Mesothelial cell of epicardium (in vitro differentiated cells): Measurements from ENCODE around the gene TM7SF2. TPM values are rescaled to one million over a fixed set of nuclear protein-coding genes. Genes with fewer than 3 reads are reported as not detected.

Source experiments
- DNase-seq, 2 experiments: peaks; one replicate each; pipeline ENCODE4 v3.0.0; 2021; ENCODE audit warnings: low spot score in 2 of 2; ENCODE audit not compliant: unreplicated experiment in 2 of 2
- H3K27ac Mint-ChIP-seq: 2 replicates; pipeline ENCODE4 v1.8.0; 2021; ENCODE audit warnings: mixed read lengths
- H3K27me3 Mint-ChIP-seq: 2 replicates; pipeline ENCODE4 v1.8.0; 2021; ENCODE audit warnings: low read depth, mixed read lengths
- H3K36me3 Mint-ChIP-seq: 2 replicates; pipeline ENCODE4 v1.8.0; 2021; ENCODE audit warnings: mixed read lengths
- H3K4me1 Mint-ChIP-seq: 2 replicates; pipeline ENCODE4 v1.8.0; 2021; ENCODE audit warnings: mixed read lengths
- H3K4me3 Mint-ChIP-seq: 2 replicates; pipeline ENCODE4 v1.8.0; 2021; ENCODE audit warnings: mild to moderate bottlenecking, moderate library complexity, mixed read lengths
- H3K9me3 Mint-ChIP-seq: 2 replicates; pipeline ENCODE4 v1.8.0; 2021; ENCODE audit warnings: mixed read lengths
- total RNA-seq: library from RNA; stranded (reverse); gene quantifications from 3 replicates; pipeline ENCODE4 v1.2.1, GENCODE V29; 2021
- TF ChIP-seq, protein P1 (sequence below): fragments of 200-600 bp; sonication (generic); IDR thresholded peaks from one replicate; pipeline ENCODE4 v1.5.0; 2021; ENCODE audit warnings: antibody characterized with exemption; ENCODE audit not compliant: unreplicated experiment

Gene TM7SF2
- total RNA-seq, 1 donor from 2014 or later = 74.2 TPM

- TF ChIP-seq, protein P1, sequence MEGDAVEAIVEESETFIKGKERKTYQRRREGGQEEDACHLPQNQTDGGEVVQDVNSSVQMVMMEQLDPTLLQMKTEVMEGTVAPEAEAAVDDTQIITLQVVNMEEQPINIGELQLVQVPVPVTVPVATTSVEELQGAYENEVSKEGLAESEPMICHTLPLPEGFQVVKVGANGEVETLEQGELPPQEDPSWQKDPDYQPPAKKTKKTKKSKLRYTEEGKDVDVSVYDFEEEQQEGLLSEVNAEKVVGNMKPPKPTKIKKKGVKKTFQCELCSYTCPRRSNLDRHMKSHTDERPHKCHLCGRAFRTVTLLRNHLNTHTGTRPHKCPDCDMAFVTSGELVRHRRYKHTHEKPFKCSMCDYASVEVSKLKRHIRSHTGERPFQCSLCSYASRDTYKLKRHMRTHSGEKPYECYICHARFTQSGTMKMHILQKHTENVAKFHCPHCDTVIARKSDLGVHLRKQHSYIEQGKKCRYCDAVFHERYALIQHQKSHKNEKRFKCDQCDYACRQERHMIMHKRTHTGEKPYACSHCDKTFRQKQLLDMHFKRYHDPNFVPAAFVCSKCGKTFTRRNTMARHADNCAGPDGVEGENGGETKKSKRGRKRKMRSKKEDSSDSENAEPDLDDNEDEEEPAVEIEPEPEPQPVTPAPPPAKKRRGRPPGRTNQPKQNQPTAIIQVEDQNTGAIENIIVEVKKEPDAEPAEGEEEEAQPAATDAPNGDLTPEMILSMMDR = no peak
- peak overlapping the region; percentile 6 for H3K4me3 Mint-ChIP-seq
- no peaks in the 10 kb centered on the region for H3K27me3 Mint-ChIP-seq
These were observed 20.2 kb downstream of the TM7SF2 start for GRCh38 chr11:65131895-65132237.

DNA sequence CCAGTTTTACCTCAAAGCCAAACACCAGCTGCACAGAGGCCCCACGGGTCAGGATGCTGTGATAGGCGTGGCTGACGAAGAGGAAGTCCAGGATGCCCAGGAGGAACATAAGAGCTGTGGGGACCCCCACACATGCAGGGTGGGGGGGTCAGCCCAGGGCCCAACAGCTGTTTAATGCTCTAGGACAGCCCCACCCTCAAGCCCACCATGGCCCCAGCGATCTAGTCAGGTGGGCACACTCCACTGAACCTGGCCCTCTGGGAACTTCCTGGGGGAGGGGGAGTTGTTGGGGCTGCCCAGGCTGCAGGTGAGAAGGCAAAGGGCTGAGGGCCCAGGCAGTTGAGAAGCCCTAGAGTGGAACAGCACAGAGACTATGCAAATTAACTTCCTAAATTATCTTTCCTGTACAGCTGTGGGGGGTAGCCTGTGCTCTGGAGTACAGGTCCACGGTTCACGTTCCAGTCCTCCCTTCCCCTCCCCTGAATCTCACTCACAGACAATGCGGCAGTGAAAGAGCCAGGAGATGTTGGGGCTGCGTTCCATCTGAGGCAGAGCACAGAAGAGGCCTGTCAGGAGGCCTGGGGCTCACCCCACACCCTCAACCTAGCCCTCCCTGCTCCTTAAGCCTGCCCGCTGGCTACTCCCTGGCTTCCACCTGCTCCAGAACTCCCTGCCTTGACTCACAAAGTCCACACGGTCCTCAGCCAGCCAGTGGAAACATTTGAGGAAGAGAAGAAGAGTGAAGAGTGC, 20.7 kb downstream of the TM7SF2 start:
- Mint-ChIP-seq H3K9me3 (no peaks in the 10 kb centered on the region), H3K36me3 (peaks cover 3% of the 10 kb centered on the region), H3K4me1 (peaks cover 30% of the 10 kb centered on the region), H3K27ac (peak overlapping the region; percentile 100), H3K4me3 (peak overlapping the region; percentile 99), H3K27me3 (no peaks in the 10 kb centered on the region)
- TF ChIP-seq, protein P1 = no peak
- no peak for DNase-seq

More at GRCh38 chr11:65131895-65132237, 20.2 kb downstream of the TM7SF2 start:
- Mint-ChIP-seq H3K4me1 (peaks cover 30% of the 10 kb centered on the region), H3K27ac (no peak overlapping the region), H3K36me3 (peaks cover 6% of the 10 kb centered on the region), H3K9me3 (no peaks in the 10 kb centered on the region)
- DNase-seq = no peak

DNA sequence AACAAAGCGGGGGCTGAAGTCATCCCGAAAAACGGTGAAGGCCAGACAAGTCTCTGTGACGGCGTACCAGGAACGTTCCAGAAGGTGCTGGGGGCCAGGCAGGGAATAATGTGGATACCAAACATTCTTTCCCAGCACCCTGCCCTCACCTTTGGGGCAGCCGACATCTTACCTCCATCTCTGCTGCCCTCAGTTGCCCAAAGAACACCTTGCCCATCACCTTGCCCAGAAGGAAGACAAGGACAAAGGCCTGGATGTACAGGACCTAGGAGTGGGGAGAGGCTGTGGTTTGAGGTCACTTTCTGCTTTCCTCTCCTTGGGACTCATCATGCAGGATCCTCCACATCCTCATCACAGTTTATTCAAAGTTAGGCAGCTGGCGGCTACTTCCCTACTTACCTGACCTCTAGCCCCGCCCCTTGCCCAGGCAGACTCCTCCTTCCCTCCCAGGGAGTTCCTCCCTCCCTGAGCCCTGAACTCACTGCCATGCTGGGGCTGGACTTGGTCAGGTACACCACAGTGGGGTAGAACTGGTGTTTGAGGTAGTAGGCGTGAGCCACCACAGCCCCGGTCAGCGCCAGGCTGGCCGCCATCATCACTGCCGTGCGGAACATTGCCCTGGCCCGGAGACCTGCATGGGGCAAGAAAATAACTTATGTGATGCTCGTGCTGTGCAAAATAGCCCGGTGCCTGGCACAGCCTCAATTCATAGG, 21.5 kb downstream of the TM7SF2 start:
- no peak for DNase-seq

GRCh38 chr11:65133724-65134123, 22.1 kb downstream of the TM7SF2 start:
- peak overlapping the region; percentile 100 for H3K27ac Mint-ChIP-seq
- TF ChIP-seq, protein P1 = no peak
- H3K4me1 Mint-ChIP-seq = peaks cover 30% of the 10 kb centered on the region
- no peaks in the 10 kb centered on the region for H3K9me3 Mint-ChIP-seq
- peaks cover 3% of the 10 kb centered on the region for H3K36me3 Mint-ChIP-seq
- DNase-seq = no peak
- H3K27me3 Mint-ChIP-seq = no peaks in the 10 kb centered on the region
- peak overlapping the region; percentile 99 for H3K4me3 Mint-ChIP-seq

More for the DNA sequence above, 21.5 kb downstream of the TM7SF2 start:
- H3K4me3 Mint-ChIP-seq = peak overlapping the region; percentile 99
- no peaks in the 10 kb centered on the region for H3K9me3 Mint-ChIP-seq
- H3K4me1 Mint-ChIP-seq = peaks cover 30% of the 10 kb centered on the region
- TF ChIP-seq, protein P1 = no peak
- H3K36me3 Mint-ChIP-seq = peaks cover 3% of the 10 kb centered on the region
- no peaks in the 10 kb centered on the region for H3K27me3 Mint-ChIP-seq
- peak overlapping the region; percentile 100 for H3K27ac Mint-ChIP-seq

DNA sequence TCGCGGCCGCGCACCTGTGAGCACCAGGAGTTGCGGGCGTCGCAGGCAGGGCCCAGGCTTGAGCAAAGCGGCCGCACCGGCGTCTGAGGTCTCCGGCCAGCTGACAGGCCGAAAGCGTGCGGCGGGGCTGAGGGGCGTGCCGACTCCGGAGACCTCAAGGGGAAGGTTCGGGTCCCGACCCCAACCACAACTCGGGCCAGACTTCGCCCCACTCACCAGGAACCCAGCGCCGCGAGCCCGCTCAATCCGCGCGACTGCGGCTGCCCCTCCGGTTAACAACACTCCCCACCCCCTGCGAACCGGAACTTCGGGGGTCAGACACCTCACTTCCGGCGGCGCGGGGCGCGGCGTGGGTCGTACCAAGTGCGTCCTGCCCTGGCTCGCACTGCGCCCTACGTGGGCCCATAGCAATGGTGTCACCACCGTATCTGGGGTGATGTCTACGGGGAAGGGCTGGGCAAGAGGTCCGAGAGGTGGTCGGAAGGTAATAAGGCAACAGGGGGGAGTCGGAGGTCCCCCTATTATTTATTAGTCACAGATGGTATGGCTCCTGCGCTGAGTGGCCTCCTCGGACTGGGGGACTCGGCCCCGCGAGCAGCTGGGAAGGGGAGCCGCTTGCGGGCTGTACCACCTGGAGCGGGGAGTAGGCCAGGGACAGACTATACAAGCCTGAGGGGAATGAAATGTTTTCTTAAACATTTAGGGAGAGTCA, 22.7 kb downstream of the TM7SF2 start, which contains the start of gene SYVN1:
SYVN1 (minus strand) TSS at position 280 of the 712 bp plus-strand sequence. CDS start 918 bp downstream, outside the sequence.
- H3K9me3 Mint-ChIP-seq = no peaks in the 10 kb centered on the region
- peaks cover 3% of the 10 kb centered on the region for H3K36me3 Mint-ChIP-seq
- TF ChIP-seq, protein P1 = no peak
- H3K4me3 Mint-ChIP-seq = peak within 1 kb of the TSS; percentile 99
- no peaks in the 10 kb centered on the region for H3K27me3 Mint-ChIP-seq
- DNase-seq = peak; percentile 76 to 85
- H3K4me1 Mint-ChIP-seq = peaks cover 30% of the 10 kb centered on the region
- H3K27ac Mint-ChIP-seq = peak within 1 kb of the TSS; percentile 100
